ENCODE measurements around the gene SERTAD1. TPM values are rescaled to one million over a fixed set of nuclear protein-coding genes. Genes with fewer than 3 reads are reported as not detected.
"Not testable (repeated sequence)": the region's sequence is repeated elsewhere in the genome, so short reads cannot be mapped to it uniquely, and the experiment has no call there.

Gene SERTAD1
- total RNA-seq, 1 donor from 2014 or later = 13.3 TPM

DNA sequence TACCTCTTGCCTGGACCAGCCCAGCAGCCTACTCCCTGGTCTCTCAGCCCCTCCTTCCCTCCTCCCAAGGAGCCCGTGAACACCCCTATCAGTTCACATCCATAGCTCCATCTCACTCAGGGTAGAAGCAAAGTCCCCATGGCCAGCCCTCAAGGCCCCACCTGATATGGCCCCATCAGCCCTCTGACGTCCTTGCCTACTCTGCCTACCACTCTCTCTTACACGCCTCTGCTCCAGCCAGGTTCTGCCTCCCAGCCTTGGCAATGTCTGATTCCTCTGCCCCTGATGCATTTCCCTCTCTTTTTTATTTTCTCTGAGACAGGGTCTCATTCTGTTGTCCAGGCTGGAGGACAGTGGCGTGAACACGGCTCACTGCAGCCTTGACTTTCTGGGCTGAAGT, 26.2 kb upstream of the SERTAD1 start:
- no peak for DNase-seq (ENCODE audit: low read depth)

DNA sequence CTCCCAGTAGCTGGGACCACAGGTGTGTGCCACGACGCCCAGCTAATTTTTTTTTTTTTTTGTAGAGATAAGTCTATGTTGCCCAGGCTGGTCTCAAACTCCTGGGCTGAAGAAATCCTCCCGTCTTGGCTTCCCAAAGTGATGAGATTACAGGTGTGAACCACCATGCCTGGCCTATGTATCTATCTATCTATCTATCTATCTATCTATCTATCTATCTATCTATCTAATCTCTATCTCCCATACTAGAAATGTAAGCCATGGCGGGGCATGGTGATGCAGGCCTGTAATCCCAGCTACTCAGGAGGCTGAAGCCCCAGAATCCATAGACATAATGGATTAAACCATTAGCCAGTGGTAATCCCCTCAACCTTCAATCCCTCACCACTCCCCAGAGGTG, 24.9 kb upstream of the SERTAD1 start:
- no peak for DNase-seq (ENCODE audit: low read depth)

DNA sequence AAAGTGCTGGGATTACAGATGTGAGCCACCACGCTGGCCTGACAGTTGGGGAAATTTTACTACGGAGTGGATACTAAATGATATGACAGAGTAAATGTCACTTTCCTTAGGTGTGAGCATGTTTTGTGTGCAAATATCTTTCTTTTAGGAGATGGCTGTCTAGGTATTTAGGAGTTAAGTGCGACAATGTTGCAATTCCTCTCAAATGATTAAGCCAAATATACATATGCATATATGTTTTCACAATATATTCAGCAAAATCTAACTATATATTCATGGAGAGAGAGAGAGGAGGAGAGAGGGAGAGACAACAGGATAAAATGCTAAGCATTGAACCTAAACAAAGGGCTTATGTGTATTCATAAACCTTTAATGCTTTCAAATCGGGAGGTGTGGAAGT, 23.7 kb upstream of the SERTAD1 start:
- DNase-seq (ENCODE audit: low read depth) = no peak

DNA sequence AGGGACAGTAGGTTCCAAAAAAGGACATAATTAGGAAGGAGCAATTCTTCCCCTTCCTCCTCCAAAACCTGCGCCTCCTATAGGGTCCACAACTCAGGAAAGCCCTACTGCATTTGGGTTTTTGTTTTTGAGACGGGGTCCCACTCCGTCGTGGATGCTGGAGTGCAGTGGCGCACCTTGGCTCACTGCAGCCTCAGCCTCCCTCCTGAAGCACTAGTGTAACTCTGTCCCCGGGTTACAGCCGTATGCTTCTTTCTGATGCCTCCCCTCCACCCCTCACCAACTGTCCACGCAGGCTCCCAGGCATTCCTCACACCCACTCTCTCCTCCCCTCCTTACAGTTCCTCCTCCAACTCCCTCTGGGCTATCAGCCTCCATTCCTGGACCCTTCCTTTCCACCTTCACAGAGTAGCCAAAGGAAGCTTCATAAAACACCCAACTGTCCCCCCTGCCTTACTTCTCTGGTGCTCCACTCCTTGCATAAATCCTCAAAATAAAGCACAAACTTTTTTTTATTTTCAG, 20.5 kb upstream of the SERTAD1 start:
- DNase-seq (ENCODE audit: low read depth) = no peak

DNA sequence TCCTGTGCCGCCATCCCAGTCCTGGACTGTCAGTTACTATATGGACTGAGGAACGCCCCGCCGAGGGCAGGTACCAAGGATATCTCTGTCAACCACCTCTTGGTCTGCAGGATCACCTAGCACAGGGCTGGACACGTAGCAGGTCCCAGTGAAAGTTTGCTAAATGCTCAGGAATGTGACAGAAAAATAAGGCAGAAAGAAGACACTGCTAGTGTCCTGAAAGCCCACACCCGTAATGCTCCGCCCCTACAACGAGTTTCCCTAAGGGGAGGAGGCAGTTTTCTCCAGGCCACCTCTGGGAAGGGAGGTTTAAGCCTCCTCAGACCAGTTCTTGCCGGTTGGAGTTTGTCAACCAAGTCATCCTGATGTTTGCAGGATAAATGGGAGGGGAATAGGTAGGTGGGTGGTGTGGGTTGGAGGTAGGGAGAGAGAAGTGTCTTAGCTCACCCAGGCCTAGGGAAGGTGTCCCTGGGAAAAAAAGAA, 20.0 kb upstream of the SERTAD1 start:
- DNase-seq (ENCODE audit: low read depth) = peak; percentile 69

DNA sequence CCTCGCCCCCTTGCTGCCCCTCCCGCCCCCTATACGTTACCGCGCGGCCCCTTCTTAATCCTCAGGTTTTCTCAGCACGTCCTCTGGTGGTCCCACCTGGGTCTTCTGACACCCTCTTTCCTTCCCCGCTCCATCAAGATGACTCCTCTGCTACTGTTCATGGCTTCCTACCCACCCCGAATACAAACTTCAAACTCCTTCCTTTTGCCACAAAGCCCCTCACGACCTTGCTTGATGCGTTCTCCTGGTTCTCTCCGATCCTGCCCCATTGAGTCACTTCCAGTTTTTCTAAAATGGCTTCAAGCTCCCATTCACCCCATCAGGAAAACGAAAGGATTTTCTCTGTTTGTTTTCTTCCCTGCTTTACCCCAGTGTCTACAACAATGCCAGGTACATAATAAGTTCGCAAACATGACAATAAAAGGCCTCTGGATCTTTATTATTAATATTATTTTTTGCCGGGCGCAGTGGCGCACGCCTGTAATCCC, 19.1 kb upstream of the SERTAD1 start:
- DNase-seq (ENCODE audit: low read depth) = no peak

DNA sequence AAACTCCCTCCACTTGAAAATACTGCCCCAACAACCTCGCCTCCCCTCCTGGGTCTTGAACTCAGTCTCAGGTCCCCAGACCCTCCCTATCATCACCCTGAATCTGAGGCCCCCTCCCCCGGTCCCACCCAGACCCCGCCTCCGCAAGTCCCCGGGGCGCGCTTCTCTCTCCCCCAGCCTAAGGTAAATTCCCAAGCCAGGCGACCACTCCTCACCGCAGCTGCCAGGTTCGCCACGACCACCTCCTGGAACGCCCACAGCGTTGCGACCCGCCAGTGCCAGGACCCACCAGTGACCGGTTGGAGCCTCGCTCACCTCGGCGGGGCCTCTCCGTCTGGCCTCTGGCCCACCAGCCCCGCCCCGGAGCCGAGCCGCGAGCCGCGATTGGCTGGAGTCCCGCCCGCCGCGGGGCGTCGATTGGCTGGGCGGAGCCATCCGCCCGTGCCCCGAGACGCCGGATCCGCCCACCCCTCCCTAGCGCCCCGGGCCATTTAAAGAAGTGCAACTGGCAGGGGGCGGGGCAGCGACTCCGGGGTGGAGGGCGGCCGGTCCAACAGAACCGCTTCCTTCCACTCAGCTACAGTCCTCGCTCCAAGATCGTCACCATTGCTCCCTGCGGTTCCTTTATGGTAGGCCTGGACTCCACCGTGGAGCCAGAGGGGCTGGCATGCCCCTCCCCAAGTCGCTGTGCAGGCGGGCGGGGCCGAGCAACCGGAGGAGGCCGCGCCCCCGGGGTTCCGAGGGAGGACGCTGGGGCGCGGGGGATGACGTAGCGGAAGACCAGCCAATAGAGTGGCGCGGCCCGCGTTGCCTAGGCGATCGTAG, 18.4 kb upstream of the SERTAD1 start, which contains the start of gene SERTAD3:
TSS of gene SERTAD3 (minus strand) at position 336 of the 825 bp plus-strand sequence. CDS start 2,255 bp downstream, outside the sequence.
- DNase-seq (ENCODE audit: low read depth) = peak; percentile 72

DNA sequence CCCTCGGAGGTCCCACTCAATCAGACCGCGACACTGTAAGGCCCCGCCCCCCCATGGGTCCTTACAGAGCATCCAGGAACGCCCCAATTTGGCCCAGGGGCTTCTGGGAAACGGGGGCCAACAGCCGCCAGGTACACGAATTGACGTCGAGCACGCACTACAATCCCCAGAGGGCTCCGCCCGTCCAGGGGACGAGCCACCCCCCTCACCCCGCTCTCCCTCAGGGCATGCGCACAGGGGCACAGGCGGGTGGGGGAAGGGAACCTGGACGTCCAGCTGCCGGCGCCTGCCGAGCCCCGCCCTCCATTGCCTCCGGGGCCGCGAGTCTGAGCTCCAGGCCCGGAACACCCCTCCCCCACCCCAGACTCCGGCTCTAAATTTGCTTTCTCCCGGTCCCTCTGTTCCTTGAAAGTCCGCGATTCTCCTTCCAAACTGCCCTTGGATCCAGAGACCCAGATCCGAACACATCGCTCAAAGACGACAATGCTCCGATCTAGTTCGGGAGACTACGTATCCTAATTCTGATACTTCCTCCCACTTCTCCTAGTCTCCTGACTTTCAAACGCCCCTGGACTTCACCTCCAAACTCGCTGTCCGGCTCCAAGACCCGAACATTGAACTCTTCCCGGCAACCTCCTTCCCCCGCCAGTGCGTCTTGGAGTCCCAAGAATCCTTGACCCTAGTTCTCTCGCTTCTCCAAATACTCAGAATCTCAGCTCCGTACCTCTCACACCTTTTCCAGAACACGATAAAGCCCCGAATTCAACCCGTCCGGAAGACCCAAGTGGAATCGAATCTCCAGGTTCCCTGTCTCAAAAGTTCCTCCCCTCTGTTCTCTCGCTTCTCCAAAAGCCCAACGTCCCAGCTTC, 17.6 kb upstream of the SERTAD1 start:
- DNase-seq (ENCODE audit: low read depth) = peak; percentile 97

DNA sequence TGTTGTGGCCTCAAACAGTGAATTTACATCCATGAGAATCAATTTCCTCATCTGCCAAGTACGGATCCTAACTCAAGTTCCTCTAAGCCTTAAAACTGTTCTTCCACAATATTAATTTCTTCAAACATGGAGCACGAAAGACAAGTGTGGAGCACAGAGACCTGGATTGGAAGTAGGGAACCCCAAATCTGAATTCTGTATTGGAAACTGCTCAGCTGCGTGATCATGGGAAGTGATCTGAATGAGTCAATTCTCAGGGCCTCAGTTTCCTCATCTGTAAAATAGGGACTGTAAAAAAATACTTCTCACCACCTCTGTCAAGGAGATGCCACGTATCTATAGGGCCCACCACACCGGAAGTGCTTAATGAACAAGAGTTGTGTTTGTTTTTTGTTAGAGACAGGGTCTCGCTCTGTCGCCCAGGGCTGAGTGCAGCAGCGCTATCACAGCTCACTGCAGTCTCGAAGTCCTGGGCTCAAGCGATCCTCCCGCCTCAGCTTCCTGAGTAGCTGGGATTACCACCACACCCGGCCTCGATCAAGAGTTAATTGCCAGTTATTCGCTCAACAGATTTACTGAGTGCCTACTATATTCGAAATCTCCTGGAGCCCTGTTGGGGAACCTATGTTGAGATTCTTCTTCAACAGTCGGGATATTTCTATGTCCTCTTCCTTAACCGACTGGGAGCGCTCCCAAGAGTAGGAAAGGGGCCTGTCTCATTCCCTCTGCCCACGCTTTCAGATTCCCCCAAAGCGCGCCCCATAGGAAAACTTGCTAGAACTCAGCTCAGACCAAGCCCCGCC, 16.7 kb upstream of the SERTAD1 start:
- no peak for DNase-seq (ENCODE audit: low read depth)

DNA sequence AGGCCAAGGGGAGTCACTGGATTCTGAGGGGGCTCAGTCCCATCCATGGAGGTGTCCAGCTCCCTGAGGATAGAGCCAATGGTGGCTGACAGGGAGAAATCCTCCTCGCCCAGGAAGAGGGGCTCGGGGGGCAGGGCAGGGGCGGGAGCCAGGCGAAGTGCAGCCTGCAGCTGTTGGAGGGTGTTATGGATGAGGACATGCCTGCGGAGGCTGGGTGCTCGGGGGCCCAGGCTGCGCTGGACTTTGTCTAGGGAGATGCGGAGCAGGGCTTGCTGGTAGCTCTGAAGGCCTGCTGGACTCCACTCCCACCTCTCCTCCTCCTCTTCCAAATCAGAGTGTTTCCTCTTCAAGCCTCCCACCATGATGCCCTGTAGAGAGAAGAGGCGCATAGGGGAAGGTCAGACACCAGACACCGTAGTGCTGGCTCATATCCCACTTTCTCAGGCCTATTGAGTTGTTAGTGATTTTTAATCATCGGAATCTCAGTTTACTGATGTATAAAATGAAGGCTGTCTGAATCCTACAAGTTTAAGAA, 16.0 kb upstream of the SERTAD1 start:
- no peak for DNase-seq (ENCODE audit: low read depth)

DNA sequence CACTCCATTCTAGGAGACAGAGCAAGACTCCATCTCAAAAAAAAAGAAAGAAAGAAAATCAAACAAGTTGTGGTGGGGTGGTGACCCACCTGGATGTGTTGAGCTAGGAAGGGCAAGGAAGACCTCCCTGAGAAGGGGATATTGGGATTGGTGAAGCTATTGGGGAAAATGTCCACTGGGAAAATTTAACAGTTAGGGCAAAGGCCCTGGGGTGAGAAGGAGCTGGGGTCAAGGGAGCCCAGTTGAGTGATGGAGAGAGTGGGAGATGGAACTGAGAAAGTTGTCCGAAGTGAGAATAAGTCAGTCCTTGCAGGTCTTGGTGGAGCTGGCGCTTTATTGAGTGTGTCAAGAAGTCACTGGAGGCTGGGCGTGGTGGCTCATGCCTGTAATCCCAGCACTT, 12.5 kb upstream of the SERTAD1 start:
- DNase-seq (ENCODE audit: low read depth) = no peak

DNA sequence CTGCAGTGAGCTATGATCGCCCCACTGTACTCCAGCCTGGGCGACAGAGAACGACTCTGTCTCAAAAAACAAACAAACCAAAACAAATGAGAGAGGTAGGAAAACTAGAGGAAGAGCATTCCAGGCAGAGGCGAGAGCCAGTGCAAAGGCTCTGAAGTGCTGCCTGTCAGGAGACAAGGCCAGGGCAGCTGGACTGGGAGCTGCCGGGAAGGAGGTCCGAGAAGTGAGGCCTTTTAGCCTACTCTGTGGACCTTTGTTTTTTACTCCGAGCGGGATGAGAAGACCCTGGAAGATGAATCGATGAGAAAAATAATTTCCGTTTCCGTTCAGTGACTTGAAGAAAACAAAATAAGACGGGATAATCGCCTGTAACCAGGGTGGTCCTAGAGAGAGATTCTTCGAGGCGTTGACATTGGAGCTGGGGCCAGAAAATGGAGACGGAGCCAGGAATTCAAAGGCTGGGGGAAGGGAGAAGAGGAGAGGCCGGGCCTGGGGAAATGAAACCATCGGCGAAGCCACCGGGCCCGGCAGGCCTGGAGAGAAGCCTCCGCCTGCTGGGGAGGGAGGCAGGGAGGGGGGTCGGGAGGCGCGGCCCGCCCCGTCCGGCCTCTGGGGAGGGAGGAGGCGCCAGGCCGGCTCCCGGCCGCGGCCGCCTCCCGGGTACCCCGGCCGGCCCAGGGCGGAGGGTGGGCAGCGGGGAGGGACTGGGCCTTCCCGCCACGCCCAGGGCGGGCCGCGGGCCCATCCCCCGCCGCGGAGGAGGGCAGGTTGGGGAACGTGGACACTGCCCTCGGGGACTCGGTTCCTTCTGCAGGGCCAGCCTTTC, 7.8 kb upstream of the SERTAD1 start:
- peak; percentile 74 for DNase-seq (ENCODE audit: low read depth)

DNA sequence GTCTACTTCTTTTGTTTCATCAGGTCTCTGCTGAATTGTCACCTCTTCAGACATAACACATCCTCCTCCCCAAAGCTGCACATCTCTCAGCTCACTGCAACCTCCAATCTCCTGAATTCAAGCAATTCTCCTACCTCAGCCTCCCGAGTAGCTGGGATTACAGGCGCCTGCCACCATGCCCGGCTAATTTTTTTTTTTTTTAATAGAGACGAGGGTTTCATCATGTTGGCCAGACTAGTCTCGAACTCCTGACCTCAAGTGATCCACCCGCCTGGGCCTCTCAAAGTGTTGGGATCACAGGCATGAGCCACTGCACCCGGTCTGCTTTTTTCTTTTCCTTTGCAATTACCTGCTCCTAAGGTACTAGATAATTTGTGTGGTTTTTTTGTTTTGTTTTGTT, 7.0 kb upstream of the SERTAD1 start:
- not testable (repeated sequence) for DNase-seq (ENCODE audit: low read depth)

DNA sequence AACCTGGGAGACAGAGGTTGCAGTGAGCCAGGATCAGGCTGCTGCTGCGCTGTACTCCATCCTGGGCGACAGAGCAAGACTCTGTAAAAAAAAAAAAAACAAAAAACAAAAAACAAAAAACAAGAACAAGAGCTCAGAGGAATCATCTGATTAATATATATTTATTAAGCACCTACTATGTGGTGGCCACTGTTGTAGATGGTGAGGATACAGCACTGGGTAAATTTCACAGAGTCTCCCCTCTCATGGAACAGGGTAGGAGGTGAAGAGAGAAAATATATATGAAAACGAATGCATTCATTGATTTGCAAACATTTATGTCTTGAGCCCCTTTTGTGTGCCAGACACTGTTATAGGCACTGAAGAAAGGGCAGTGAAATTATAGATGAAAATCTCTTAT, 5.9 kb upstream of the SERTAD1 start:
- DNase-seq (ENCODE audit: low read depth) = no peak

DNA sequence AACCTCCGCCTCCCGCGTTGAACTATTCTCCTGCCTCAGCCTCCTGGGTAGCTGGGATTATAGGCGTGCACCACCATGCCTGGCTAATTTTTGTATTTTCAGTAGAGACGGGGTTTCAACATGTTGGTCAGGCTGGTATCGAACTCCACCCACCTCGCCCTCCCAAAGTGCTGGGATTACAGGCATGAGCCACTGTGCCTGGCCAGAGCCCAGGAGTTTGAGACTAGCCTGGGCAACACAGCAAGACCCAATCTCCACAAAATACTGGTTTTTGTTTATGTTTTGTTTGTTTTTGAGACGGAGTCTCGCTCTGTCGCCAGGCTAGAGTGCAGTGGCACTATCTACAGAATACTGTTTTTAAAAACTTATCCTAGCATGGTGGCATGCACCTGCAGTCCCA, 4.5 kb upstream of the SERTAD1 start:
- DNase-seq (ENCODE audit: low read depth) = not testable (repeated sequence)

DNA sequence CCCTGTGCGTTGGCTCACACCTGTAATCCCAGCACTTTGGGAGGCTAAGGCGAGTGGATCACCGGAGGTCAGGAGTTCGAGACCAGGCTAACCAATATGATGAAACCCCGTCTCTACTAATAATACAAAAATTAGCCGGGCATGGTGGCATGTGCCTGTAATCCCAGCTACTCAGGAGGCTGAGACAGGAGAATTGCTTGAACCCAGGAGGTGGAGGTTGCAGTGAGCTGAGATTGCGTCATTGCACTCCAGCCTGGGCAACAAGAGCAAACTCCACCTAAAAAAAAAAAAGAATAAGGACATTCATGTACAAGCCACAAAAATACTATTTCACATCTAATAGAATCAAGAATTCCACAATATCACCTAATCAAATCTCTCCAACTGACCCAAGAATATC, 2.4 kb upstream of the SERTAD1 start:
- DNase-seq (ENCODE audit: low read depth) = not testable (repeated sequence)

DNA sequence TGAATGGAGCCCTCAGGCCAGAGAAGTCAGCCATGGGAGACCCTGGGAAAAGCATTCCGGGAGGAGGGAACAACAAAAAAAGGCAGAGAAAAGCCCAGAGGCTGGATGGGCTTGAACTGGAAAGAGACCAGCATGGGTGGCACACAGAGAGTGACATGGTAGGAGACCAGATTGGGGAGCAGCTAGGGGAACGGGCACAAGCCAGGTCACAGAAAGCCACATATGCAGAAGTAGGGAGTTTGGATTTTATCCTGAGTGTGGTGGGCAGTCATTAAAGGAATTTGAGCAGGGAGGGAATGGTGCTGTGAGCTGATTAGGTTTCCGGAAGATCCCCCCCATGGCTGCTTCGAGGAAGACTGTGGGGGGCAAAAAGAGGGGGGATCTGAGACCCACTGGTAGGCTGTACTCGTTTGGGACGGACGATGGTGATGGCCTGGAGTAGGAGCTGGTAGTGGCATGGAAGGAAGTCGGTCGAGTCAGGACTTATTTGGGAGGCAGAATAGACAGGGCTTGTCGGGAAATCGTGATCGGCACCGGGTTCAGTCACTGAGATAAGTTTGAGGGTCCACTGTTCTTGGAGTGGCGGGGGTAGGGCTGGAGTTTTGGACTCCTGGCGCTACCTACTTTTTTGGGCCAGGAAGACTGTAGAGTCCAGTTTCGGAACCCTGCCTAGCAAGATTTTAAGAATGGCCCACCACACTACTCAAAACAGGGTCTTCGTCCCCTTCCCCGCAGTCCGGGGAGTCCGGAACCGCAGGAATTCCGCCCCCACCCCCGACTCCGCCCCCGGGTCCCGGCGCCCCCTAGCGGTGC, 949 bp downstream of the SERTAD1 start:
- no peak for DNase-seq (ENCODE audit: low read depth)

DNA sequence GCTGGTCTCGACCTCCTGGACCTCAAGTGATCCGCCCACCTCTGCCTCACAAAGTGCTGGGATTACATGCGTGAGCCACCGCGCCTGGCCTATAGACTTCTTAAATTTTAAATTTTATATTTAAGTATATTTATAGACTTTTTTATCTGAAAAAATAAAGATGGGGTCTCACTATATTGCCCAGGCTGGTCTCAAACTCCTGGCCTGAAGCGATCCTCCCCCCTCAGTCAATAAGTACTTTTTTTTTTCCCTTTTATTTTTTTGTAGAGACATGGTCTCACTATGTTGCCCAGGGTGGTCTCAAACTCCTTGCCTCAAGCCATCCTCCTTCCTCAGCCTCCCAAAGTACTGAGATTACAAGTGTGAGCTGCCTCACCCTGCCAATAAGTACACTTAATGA, 1.9 kb downstream of the SERTAD1 start:
- DNase-seq (ENCODE audit: low read depth) = no peak

Measured in renal cortical epithelial cell (primary cell).